IMR-90 (cell line): Measurements from ENCODE around the gene LILRB2. TPM values are rescaled to one million over a fixed set of nuclear protein-coding genes. Genes with fewer than 3 reads are reported as not detected.
"Not testable (repeated sequence)": the region's sequence is repeated elsewhere in the genome, so short reads cannot be mapped to it uniquely, and the experiment has no call there.

Experiments
- ATAC-seq: fragments of 200-7000 bp; cut with Tn5 transposase; 2 replicates; pipeline ENCODE4 v1.9.1; 2020; ENCODE audit warnings: low read depth, mild to moderate bottlenecking, moderate library complexity
- BruUV-seq: library from RNA; stranded (reverse); fragments of 400-500 nt; replicated peaks from 2 replicates; lab custom pipeline; 2021; lab: Mats Ljungman, UMichigan
- CTCF ChIA-PET: fragments of 300-600 bp; formaldehyde crosslinking; extraction: SDS; loops from one replicate; lab custom pipeline; 2021; ENCODE audit warnings: antibody characterized with exemption; lab: Yijun Ruan, JAX
- POLR2A ChIA-PET: fragments of 300-600 bp; sonication (Branson Sonifier 250); formaldehyde crosslinking; loops from one replicate; lab custom pipeline; 2022; ENCODE audit warnings: antibody characterized with exemption; ENCODE audit not compliant: unreplicated experiment; lab: Charles Lee
- DNase-seq: peaks from one replicate; pipeline ENCODE4 v3.0.0; 2013
- H2AFZ ChIP-seq: replicated peaks from 2 replicates; pipeline ENCODE3; 2013; ENCODE audit warnings: low read length, mild to moderate bottlenecking; ENCODE audit not compliant: poor library complexity
- H2AK5ac ChIP-seq: 2 replicates; pipeline ENCODE4 v1.6.1; 2013; ENCODE audit warnings: low read depth, low read length, inconsistent platforms
- H2AK9ac ChIP-seq: replicated peaks from 2 replicates; pipeline ENCODE3; 2013; ENCODE audit warnings: mild to moderate bottlenecking, low read depth, low read length, moderate library complexity; ENCODE audit not compliant: poor library complexity
- H2BK120ac ChIP-seq: 2 replicates; pipeline ENCODE4 v1.6.1; 2013; ENCODE audit warnings: low read depth, low read length, inconsistent platforms
- H2BK15ac ChIP-seq: 3 replicates; pipeline ENCODE4 v1.6.1; 2013; ENCODE audit warnings: low read depth, low read length, inconsistent platforms
- H2BK20ac ChIP-seq: 2 replicates; pipeline ENCODE4 v1.6.1; 2013; ENCODE audit warnings: low read depth, mild to moderate bottlenecking, inconsistent platforms, low read length, moderate library complexity
- H2BK5ac ChIP-seq: 2 replicates; pipeline ENCODE4 v1.6.1; 2013; ENCODE audit warnings: mild to moderate bottlenecking, low read depth, low read length, inconsistent platforms; ENCODE audit not compliant: poor library complexity, severe bottlenecking
- H3K14ac ChIP-seq: replicated peaks from 2 replicates; pipeline ENCODE4 v1.6.1; 2013; ENCODE audit warnings: low read depth, low read length, inconsistent platforms
- H3K18ac ChIP-seq: 2 replicates; pipeline ENCODE4 v1.6.1; 2013; ENCODE audit warnings: low read depth, low read length, control low read depth
- H3K23ac ChIP-seq: 2 replicates; pipeline ENCODE4 v1.6.1; 2013; ENCODE audit warnings: low read depth, low read length, inconsistent platforms
- H3K27ac ChIP-seq: 2 replicates; pipeline ENCODE4 v1.5.1; 2013; ENCODE audit warnings: mild to moderate bottlenecking, control low read depth, low read length; ENCODE audit not compliant: insufficient read depth
- H3K27me3 ChIP-seq: 2 replicates; pipeline ENCODE4 v1.6.1; 2013; ENCODE audit warnings: low read length; ENCODE audit not compliant: control insufficient read depth, insufficient read depth
- H3K36me3 ChIP-seq: 2 replicates; pipeline ENCODE4 v1.6.1; 2013; ENCODE audit warnings: low read length, mixed read lengths; ENCODE audit not compliant: control insufficient read depth, insufficient read depth
- H3K4ac ChIP-seq: 2 replicates; pipeline ENCODE4 v1.6.1; 2013; ENCODE audit warnings: low read depth, low read length, inconsistent platforms
- H3K4me1 ChIP-seq: 2 replicates; pipeline ENCODE4 v1.6.1; 2013; ENCODE audit warnings: low read length, mixed read lengths; ENCODE audit not compliant: control insufficient read depth, insufficient read depth
- H3K4me2 ChIP-seq: 2 replicates; pipeline ENCODE4 v1.6.1; 2013; ENCODE audit warnings: low read depth, mild to moderate bottlenecking, control low read depth, low read length, moderate library complexity
- H3K4me3 ChIP-seq: 2 replicates; pipeline ENCODE4 v1.5.1; 2013; ENCODE audit warnings: low read depth, mild to moderate bottlenecking, control low read depth, low read length, moderate library complexity; ENCODE audit not compliant: insufficient read depth
- H3K56ac ChIP-seq: 2 replicates; pipeline ENCODE4 v1.6.1; 2013; ENCODE audit warnings: low read length, inconsistent platforms; ENCODE audit not compliant: insufficient read depth; ENCODE audit errors: extremely low read depth
- H3K79me1 ChIP-seq, 2 experiments: 2 replicates each; pipeline ENCODE4 v1.6.1; 2013; ENCODE audit warnings: low read length in 2 of 2, inconsistent platforms in 1 of 2, low read depth in 1 of 2
- H3K9ac ChIP-seq: 2 replicates; pipeline ENCODE4 v1.6.1; 2013; ENCODE audit warnings: low read depth, low read length, control low read depth
- H3K9me1 ChIP-seq: 2 replicates; pipeline ENCODE4 v1.6.1; 2013; ENCODE audit warnings: low read length, inconsistent platforms; ENCODE audit not compliant: insufficient read depth
- H3K9me3 ChIP-seq: 2 replicates; pipeline ENCODE4 v1.6.1; 2013; ENCODE audit warnings: low read length; ENCODE audit not compliant: control insufficient read depth, insufficient read depth
- H4K20me1 ChIP-seq: 2 replicates; pipeline ENCODE4 v1.6.1; 2013; ENCODE audit warnings: low read length, inconsistent platforms; ENCODE audit not compliant: insufficient read depth
- H4K5ac ChIP-seq: 2 replicates; pipeline ENCODE4 v1.6.1; 2013; ENCODE audit warnings: mild to moderate bottlenecking, low read depth, low read length, control low read depth
- H4K8ac ChIP-seq, 2 experiments: 2 replicates each; pipeline ENCODE4 v1.6.1; 2013; ENCODE audit warnings: low read depth in 2 of 2, low read length in 2 of 2, control low read depth in 1 of 2, inconsistent platforms in 1 of 2
- H4K91ac ChIP-seq: 2 replicates; pipeline ENCODE4 v1.6.1; 2013; ENCODE audit warnings: low read depth, low read length, inconsistent platforms; ENCODE audit not compliant: insufficient read depth
- CTCF ChIP-seq: conservative IDR thresholded peaks from 2 replicates; pipeline ENCODE4 v1.5.1; 2012; ENCODE audit warnings: mild to moderate bottlenecking, low read depth, low read length, improper control_type of control experiment
- FOS ChIP-seq: fragments of 150-350 bp; IDR thresholded peaks from 2 replicates; pipeline ENCODE4 v1.6.1; 2016; ENCODE audit warnings: low read depth, low read length
- MAZ ChIP-seq: IDR thresholded peaks from 2 replicates; pipeline ENCODE4 v1.6.1; 2012; ENCODE audit warnings: low read depth, mild to moderate bottlenecking, low read length, improper control_type of control experiment, moderate library complexity, borderline replicate concordance
- MXI1 ChIP-seq: IDR thresholded peaks from 2 replicates; pipeline ENCODE4 v1.6.1; 2012; ENCODE audit warnings: low read depth, mild to moderate bottlenecking, low read length, moderate library complexity, borderline replicate concordance
- NFE2L2 ChIP-seq: fragments of 150-350 bp; IDR thresholded peaks from 2 replicates; pipeline ENCODE4 v1.6.1; 2016; ENCODE audit warnings: low read depth, mild to moderate bottlenecking, low read length
- SMC3 ChIP-seq: fragments of 150-350 bp; IDR thresholded peaks from 2 replicates; pipeline ENCODE4 v1.6.1; 2016; ENCODE audit warnings: low read depth, mild to moderate bottlenecking, antibody characterized with exemption, low read length, moderate library complexity
- WGBS, 2 experiments: methylation state at CpG; one replicate each; pipeline versions ENCODE4 v1.1.5 to v1.1.7; 2013; ENCODE audit warnings: missing lambda C conversion rate in 2 of 2; ENCODE audit not compliant: insufficient read length in 1 of 2; ENCODE audit errors: extremely low coverage in 2 of 2; 5-methylcytosine and 5-hydroxymethylcytosine counted together
- dilution Hi-C: fragments of 300-500 bp; cut with HindIII; formaldehyde crosslinking; loops from one replicate; pipeline ENCODE4 v1.14.3; 2018; ENCODE audit warnings: low sequenced_read_pairs; ENCODE audit not compliant: unreplicated experiment
- in situ Hi-C: fragments of 300-500 bp; cut with MboI; formaldehyde crosslinking; loops from 3 replicates; pipeline ENCODE4 v1.14.3; 2019; ENCODE audit warnings: low sequenced_read_pairs, inconsistent platforms, mixed read lengths
- intact Hi-C: fragments of 100-400 bp; cut with micrococcal nuclease; formaldehyde crosslinking; loops from 2 replicates; pipeline ENCODE4 v1.10.0; 2022
- polyA plus RNA-seq, 3 experiments: library from polyadenylated mRNA; depleted of rRNA; stranded (reverse); fragments of >200 nt; gene quantifications; 2 replicates each; pipeline ENCODE4 v1.2.3, GENCODE V29; 2012; ENCODE audit warnings: low replicate concordance in 1 of 3
- total RNA-seq: library from RNA; depleted of rRNA; stranded (reverse); fragments of >200 nt; gene quantifications from 2 replicates; pipeline ENCODE4 v1.2.3, GENCODE V29; 2012

LILRB2 gene
- total and polyA plus RNA-seq, 2 of the 4 experiments (the other 2 are of a cell fraction), result not detected

GRCh38 chr19:54329476-54330165, 48.7 kb upstream of the LILRB2 start:
- no TSS peak for BruUV-seq
- Histone ChIP-seq H2BK20ac (no peak overlapping the region), H3K27ac (no peak overlapping the region), H3K4me1 (no peaks in the 10 kb centered on the region), H3K23ac (no peak overlapping the region), H3K36me3 (no peaks in the 10 kb centered on the region), H2BK5ac (no peak overlapping the region), H4K91ac (no peak overlapping the region), H2AK5ac (no peak overlapping the region), H4K20me1 (no peaks in the 10 kb centered on the region; the same call in 1 of the 2 replicates), H3K79me1 (no peaks in the 10 kb centered on the region), H3K14ac (no peak overlapping the region), H2AFZ (no peak overlapping the region), H3K27me3 (no peaks in the 10 kb centered on the region), H3K4me3 (no peak overlapping the region), H4K5ac (no peak overlapping the region), H3K9ac (no peak overlapping the region), H3K4me2 (no peak overlapping the region), H3K9me3 (peaks cover 3% of the 10 kb centered on the region; the same call in 1 of the 2 replicates), H3K9me1 (no peaks in the 10 kb centered on the region), H3K18ac (no peak overlapping the region), H3K4ac (no peak overlapping the region), H4K8ac (no peak overlapping the region), H2BK15ac (no peak overlapping the region), H3K56ac (no peak overlapping the region), H2AK9ac (no peak overlapping the region), H2BK120ac (no peak overlapping the region)
- dilution Hi-C loops (no loop called here), intact Hi-C loops (no loop called here), in situ Hi-C loops (no loop called here)
- WGBS, 2 experiments, result 49% methylated on average over 4 of the region's 14 CpGs; no CpG with 5 or more reads in 1 of the 2 experiments
- DNase-seq, result no peak
- POLR2A ChIA-PET, result no interaction called here
- ATAC-seq, result no peak
- CTCF ChIA-PET, result no interaction called here
- TF ChIP-seq CTCF (no peak), FOS (no peak), MXI1 (no peak), SMC3 (no peak), MAZ (no peak), NFE2L2 (no peak)

GRCh38 chr19:54328781-54329180, 47.9 kb upstream of the LILRB2 start:
- CTCF ChIA-PET, H3K4ac ChIP-seq, H2AK9ac ChIP-seq, H4K8ac ChIP-seq, DNase-seq, ATAC-seq, H3K23ac ChIP-seq, H3K36me3 ChIP-seq, H4K20me1 ChIP-seq, H2BK5ac ChIP-seq, H3K14ac ChIP-seq, dilution Hi-C loops, H3K9me3 ChIP-seq, H3K79me1 ChIP-seq, H2AK5ac ChIP-seq, H3K56ac ChIP-seq, H4K91ac ChIP-seq, H3K9ac ChIP-seq, H2BK120ac ChIP-seq, in situ Hi-C loops, H3K27ac ChIP-seq, H3K4me2 ChIP-seq, H3K18ac ChIP-seq, H3K9me1 ChIP-seq, BruUV-seq, H4K5ac ChIP-seq, H2BK15ac ChIP-seq, H2AFZ ChIP-seq, H3K4me1 ChIP-seq, H3K27me3 ChIP-seq, H2BK20ac ChIP-seq, POLR2A ChIA-PET, H3K4me3 ChIP-seq, intact Hi-C loops: not testable (repeated sequence)
- WGBS, 2 experiments, result 60% methylated on average over 1 of the region's 5 CpGs; no CpG with 5 or more reads in 1 of the 2 experiments
